ENCODE measurements around the gene MADD. TPM values are rescaled to one million over a fixed set of nuclear protein-coding genes. Genes with fewer than 3 reads are reported as not detected.

MADD gene
- total RNA-seq, 1 donor from 2014 or later: 53.7 TPM

DNA sequence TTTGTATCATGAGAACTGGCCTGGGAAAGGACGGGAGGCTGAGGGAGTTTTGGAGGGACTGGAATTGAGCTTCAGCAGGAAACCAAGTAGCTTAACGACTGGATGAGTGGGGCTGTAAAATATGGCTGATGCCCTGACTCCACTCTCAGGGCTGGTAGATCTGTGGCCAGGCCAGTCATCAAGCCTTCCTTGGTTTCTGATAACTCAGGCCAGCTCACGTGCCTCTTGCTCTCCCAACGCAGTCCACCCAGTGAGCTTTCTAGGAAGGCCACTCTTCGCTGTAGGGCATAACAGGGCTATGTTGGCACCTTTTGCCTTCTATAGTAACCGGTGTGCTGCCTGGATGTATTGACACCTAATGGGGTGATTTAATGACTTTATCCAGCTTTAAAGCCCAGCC is 5.8 kb upstream of the MADD start:
- Histone ChIP-seq H3K4me1 (peaks cover 40% of the 10 kb centered on the region), H3K9me3 (no peaks in the 10 kb centered on the region)
- intact Hi-C loops (cut with DNase I): no loop called here

GRCh38 chr11:47264521-47264920 is 5.4 kb upstream of the MADD start:
- Histone ChIP-seq H3K4me3 (no peak overlapping the region), H3K9me3 (no peaks in the 10 kb centered on the region), H3K27me3 (ENCODE audit: low read depth) (no peaks in the 10 kb centered on the region), H3K4me1 (peaks cover 37% of the 10 kb centered on the region), H3K27ac (no peak overlapping the region), H3K36me3 (peaks cover 10% of the 10 kb centered on the region)
- DNase-seq (no peak), ATAC-seq (no peak)
- TF ChIP-seq, protein P1, sequence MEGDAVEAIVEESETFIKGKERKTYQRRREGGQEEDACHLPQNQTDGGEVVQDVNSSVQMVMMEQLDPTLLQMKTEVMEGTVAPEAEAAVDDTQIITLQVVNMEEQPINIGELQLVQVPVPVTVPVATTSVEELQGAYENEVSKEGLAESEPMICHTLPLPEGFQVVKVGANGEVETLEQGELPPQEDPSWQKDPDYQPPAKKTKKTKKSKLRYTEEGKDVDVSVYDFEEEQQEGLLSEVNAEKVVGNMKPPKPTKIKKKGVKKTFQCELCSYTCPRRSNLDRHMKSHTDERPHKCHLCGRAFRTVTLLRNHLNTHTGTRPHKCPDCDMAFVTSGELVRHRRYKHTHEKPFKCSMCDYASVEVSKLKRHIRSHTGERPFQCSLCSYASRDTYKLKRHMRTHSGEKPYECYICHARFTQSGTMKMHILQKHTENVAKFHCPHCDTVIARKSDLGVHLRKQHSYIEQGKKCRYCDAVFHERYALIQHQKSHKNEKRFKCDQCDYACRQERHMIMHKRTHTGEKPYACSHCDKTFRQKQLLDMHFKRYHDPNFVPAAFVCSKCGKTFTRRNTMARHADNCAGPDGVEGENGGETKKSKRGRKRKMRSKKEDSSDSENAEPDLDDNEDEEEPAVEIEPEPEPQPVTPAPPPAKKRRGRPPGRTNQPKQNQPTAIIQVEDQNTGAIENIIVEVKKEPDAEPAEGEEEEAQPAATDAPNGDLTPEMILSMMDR (IDR thresholded peaks at IDR 0.05): no peak
- intact Hi-C loops (cut with DNase I): no loop called here

More for the DNA sequence above, 5.8 kb upstream of the MADD start:
- TF ChIP-seq, protein P1 (IDR thresholded peaks at IDR 0.05): no peak
- DNase-seq: peak; percentile 6
- H3K4me3 ChIP-seq: no peak overlapping the region
- no peak for ATAC-seq
- no peak overlapping the region for H3K27ac ChIP-seq
- no peaks in the 10 kb centered on the region for H3K27me3 ChIP-seq (ENCODE audit: low read depth)
- peaks cover 10% of the 10 kb centered on the region for H3K36me3 ChIP-seq

DNA sequence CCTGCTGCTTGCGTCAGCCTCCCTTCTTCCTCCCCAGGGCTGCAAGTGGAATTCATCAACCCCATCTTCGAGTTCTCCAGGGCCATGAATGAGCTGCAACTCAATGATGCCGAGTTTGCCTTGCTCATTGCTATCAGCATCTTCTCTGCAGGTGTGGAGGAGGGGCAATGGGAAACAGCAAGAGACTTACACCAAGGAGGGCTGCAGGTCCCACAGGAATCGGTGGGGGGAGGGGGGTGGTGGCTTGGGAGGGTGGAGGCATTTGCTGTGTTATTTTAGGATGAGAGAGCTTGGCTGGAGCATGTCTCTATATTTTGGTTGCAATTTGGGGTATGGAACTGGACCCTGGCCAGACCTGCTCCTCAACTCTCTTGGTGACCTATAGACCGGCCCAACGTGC is 2.1 kb upstream of the MADD start:
- Histone ChIP-seq H3K36me3 (peaks cover 4% of the 10 kb centered on the region), H3K27ac (peak overlapping the region; percentile 95), H3K9me3 (no peaks in the 10 kb centered on the region), H3K4me1 (peaks cover 53% of the 10 kb centered on the region), H3K27me3 (ENCODE audit: low read depth) (no peaks in the 10 kb centered on the region), H3K4me3 (no peak overlapping the region)
- intact Hi-C loops (cut with DNase I): no loop called here
- DNase-seq (peak; percentile 44), ATAC-seq (no peak)
- TF ChIP-seq, protein P1 (IDR thresholded peaks at IDR 0.05): no peak

DNA sequence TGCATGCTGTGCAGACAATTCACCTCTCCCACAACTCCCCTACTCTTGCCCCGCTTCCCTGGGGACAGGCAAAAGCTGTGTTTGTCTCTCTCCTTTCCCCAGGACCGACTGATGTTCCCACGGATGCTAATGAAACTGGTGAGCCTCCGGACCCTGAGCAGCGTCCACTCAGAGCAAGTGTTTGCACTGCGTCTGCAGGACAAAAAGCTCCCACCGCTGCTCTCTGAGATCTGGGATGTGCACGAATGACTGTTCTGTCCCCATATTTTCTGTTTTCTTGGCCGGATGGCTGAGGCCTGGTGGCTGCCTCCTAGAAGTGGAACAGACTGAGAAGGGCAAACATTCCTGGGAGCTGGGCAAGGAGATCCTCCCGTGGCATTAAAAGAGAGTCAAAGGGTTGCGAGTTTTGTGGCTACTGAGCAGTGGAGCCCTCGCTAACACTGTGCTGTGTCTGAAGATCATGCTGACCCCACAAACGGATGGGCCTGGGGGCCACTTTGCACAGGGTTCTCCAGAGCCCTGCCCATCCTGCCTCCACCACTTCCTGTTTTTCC is 1.4 kb upstream of the MADD start:
- Histone ChIP-seq H3K36me3 (peaks cover 4% of the 10 kb centered on the region), H3K9me3 (no peaks in the 10 kb centered on the region), H3K27me3 (ENCODE audit: low read depth) (no peaks in the 10 kb centered on the region), H3K4me3 (peak overlapping the region; percentile 81), H3K4me1 (peaks cover 53% of the 10 kb centered on the region), H3K27ac (peak overlapping the region; percentile 95)
- DNase-seq: peak; percentile 33
- TF ChIP-seq, protein P1 (IDR thresholded peaks at IDR 0.05): no peak
- no peak for ATAC-seq
- intact Hi-C loops (cut with DNase I): no loop called here

DNA sequence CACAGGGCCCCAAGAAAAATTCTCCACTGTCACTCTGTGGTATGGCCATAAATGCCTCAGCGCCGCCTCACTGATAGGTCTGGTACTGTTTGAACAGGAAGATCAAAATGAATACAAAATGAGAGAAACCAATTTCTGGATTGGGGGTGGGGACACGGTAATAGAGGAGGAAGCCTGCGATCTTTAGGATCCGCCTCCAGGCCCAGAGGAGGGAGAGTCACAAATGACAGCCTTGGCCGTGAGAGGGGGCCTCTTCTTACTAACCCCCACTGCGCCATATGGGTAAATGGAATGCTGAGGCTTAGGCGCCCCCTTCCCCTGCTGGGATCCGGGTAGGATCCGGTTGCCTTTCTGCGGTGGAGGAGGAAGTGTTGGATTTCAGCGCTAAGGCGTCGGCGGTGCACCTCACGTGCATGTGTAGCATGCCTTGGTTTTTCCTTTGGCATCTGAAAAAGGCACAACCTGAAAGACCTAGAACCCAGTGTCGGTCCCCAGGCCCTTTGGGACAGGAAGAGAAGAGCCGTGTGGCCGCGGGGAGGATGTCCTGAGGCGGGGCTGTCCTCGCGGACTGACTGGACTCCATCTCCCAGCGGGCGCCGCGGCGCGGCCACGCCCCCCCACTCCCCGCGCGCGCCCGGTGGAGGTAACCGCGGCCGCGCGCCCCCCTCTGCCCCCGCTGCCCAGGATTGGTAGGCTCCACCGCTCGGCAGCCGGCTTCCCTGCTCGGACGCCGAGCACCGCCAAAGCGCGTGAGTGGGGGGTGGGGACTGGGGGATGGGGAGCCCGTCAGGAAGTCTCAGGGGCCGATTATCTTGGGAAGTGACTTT is 718 bp upstream of the MADD start:
- Histone ChIP-seq H3K27me3 (ENCODE audit: low read depth) (no peaks in the 10 kb centered on the region), H3K9me3 (no peaks in the 10 kb centered on the region), H3K27ac (peak overlapping the region; percentile 95), H3K4me1 (peaks cover 53% of the 10 kb centered on the region), H3K36me3 (peaks cover 5% of the 10 kb centered on the region), H3K4me3 (peak overlapping the region; percentile 81)
- TF ChIP-seq, protein P1 (IDR thresholded peaks at IDR 0.05): no peak
- DNase-seq (peak; percentile 95), ATAC-seq (peak; percentile 96)
- intact Hi-C loops (cut with DNase I): no loop called here

Measured in lower lobe of right lung (tissue), 2 donors.